ENCODE results near the gene IKBKE. TPM values are rescaled to one million over a fixed set of nuclear protein-coding genes. Genes with fewer than 3 reads are reported as not detected.
A peak's percentile ranks its signal among the peaks of the same experiment; 100 is the strongest.

Gene IKBKE
- total RNA-seq, 1 experiment from 2014 or later, result 12.7 TPM

DNA sequence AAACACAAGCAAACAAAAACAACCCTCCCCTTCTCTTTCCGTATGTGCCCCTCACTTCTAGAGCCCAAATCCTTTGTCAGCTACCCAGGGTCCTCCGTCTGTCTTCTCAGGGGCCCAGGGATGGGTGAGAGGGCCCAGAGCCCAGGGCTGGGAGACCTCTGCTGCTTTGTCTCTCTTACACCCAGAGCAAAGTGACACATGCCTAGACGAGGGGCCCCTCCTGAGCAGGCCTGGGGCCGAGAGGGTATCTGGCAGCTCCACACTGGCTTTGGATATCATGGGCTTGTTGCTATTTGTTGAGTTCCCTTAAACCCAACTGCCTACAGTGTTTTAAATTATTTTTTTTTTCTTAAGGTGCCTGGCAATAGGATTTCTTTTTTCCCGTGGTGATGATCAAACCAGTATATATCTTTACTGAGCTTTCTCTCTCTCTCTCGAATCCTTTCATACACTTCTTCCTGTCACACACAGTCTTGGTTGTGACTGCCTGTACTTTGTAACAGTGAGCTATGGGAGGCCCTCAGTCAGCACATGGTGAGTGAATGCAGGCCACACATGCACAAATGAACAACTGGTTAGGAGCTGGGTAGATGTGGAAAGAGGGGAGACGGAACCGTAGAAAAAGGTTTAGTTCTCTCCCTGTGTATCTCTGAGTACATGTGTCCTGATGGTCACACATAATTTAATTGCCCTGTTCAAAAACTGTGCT lies 51.6 kb downstream of the IKBKE start:
- in situ Hi-C loops (cut with HindIII; ENCODE audit: low sequenced_read_pairs), result no loop called here
- no peak for DNase-seq (ENCODE audit: low spot score)

GRCh38 chr1:206524739-206525364 lies 54.6 kb downstream of the IKBKE start:
- in situ Hi-C loops (cut with HindIII; ENCODE audit: low sequenced_read_pairs), result no loop called here
- no peak for DNase-seq (ENCODE audit: low spot score)

DNA sequence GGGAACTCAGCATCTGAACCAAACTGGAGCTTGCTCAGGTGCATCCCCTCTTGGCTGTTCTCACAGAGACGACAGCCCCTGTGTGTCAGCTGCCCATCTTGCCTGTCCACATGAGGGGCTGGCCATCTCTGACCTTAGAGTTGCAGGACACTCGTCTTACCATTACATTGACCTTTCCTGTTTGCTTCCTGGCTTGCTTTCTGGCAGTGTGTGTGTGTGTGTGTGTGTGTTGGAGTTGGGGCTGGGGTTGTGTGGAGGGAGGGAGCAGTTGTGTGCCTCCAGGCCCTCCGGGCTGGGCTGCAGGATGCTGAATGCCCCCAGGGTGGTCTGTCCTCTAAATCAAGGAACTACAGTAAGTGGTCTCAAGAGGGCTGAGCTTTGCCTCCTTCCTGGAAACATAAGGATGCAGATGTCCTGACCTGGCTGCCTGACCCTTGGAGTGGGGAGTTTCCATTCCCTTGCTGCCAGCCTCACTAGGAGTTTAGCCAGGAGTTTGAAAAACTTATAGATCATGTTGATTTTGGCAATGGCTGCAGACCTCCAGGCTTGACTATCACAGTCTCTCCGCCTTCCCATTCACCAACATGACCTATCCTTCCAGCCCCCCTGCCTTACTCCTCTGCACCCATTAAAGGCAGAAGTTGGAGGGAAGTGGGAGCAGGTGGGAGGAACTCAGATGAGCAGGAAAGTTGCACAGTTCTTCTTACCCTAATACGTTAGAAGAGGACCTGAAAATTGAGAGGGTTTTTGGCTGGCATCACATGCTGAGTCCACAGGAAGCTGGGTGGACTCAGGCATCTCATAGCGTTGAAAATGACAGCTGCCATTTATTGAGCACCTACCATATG lies 56.0 kb downstream of the IKBKE start:
- DNase-seq (ENCODE audit: low spot score), result no peak
- in situ Hi-C loops (cut with HindIII; ENCODE audit: low sequenced_read_pairs), result no loop called here

GRCh38 chr1:206529425-206529824 lies 59.1 kb downstream of the IKBKE start:
- in situ Hi-C loops (cut with HindIII; ENCODE audit: low sequenced_read_pairs), result no loop called here
- DNase-seq (ENCODE audit: low spot score), result no peak

- in situ Hi-C loops (cut with HindIII; ENCODE audit: low sequenced_read_pairs), result no loop called here
Observed at GRCh38 chr1:206532368-206532767, 62.1 kb downstream of the IKBKE start.

GRCh38 chr1:206534552-206534951 lies 64.3 kb downstream of the IKBKE start:
- in situ Hi-C loops (cut with HindIII; ENCODE audit: low sequenced_read_pairs), result no loop called here
- no peak for DNase-seq (ENCODE audit: low spot score)

More at GRCh38 chr1:206532368-206532767, 62.1 kb downstream of the IKBKE start:
- DNase-seq (ENCODE audit: low spot score), result no peak

- in situ Hi-C loops (cut with HindIII; ENCODE audit: low sequenced_read_pairs), result no loop called here
Observed at GRCh38 chr1:206535853-206536188, 65.5 kb downstream of the IKBKE start.

GRCh38 chr1:206537141-206537540 lies 66.9 kb downstream of the IKBKE start:
- in situ Hi-C loops (cut with HindIII; ENCODE audit: low sequenced_read_pairs), result no loop called here
- DNase-seq (ENCODE audit: low spot score), result no peak

More at GRCh38 chr1:206535853-206536188, 65.5 kb downstream of the IKBKE start:
- no peak for DNase-seq (ENCODE audit: low spot score)

DNA sequence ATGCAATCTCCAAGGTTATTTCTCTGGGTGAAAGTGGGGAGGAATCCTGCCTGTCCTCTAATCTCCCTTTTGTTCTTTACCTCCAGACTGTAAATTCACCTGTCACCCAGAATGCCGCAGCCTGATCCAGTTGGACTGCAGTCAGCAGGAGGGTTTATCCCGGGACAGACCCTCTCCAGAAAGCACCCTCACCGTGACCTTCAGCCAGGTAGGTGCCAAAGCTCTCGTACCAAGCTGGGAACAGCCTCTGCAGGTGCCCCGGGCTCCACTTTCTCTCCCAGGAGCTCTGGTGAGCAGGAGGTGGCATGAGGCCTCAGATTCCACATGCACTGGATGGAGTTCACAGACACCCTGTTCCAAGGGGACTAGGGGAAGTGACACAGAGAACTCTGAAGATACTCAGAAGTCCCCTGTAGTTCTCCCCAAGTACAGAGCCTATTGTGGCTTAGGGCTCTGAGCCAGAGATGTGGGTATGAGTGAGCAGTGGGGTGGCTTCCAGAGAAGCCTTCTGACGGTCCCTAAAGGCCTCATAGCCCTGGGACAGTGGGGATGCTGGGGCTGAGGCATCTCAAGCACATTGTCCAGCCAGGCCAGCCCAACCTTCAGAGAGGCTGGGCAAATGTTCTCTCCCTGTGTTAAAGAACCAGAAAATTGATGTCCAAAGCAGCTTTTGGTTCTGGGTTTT lies 68.0 kb downstream of the IKBKE start:
- DNase-seq (ENCODE audit: low spot score), result no peak
- in situ Hi-C loops (cut with HindIII; ENCODE audit: low sequenced_read_pairs), result no loop called here

GRCh38 chr1:206538901-206539640 lies 68.8 kb downstream of the IKBKE start:
- no peak for DNase-seq (ENCODE audit: low spot score)
- in situ Hi-C loops (cut with HindIII; ENCODE audit: low sequenced_read_pairs), result no loop called here

GRCh38 chr1:206540044-206540780 lies 69.9 kb downstream of the IKBKE start:
- peak; percentile 62 for DNase-seq (ENCODE audit: low spot score)
- in situ Hi-C loops (cut with HindIII; ENCODE audit: low sequenced_read_pairs), result no loop called here

GRCh38 chr1:206541236-206541833 lies 71.1 kb downstream of the IKBKE start:
- in situ Hi-C loops (cut with HindIII; ENCODE audit: low sequenced_read_pairs), result no loop called here
- no peak for DNase-seq (ENCODE audit: low spot score)

DNA sequence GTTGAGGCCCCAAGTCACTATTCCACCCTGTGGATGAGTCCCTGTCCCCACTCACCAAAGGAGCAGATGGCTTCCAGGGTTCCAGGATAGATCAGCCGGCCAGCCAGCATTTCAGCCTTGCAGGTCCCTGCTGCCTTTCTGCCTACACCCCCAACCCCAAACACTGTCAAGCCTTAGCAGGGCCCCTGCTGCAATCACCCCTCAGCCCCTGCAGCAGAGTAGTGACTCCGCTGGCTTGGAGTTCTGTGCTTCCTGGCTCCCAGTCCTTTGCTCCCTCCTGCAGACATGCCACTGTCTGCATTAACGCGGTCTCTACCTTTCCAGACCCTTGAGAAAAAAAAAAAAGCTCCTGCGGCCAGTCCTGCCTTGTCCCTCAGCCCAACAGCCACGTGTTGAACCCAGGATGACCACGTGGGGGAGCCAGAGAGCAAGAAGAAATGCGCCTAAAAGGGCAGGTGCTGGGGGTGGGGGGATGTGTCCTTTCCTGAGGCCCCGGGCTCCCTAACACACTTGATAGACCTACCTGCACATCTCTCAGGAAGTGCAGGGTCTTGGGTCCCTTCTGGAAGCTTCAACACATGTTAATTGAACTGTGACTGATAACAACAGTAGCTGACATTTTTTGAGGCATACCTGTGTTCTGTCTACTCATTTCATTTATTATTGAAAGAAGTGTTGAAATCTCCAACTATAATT lies 74.4 kb downstream of the IKBKE start:
- peak; percentile 67 for DNase-seq (ENCODE audit: low spot score)
- in situ Hi-C loops (cut with HindIII; ENCODE audit: low sequenced_read_pairs), result no loop called here

DNA sequence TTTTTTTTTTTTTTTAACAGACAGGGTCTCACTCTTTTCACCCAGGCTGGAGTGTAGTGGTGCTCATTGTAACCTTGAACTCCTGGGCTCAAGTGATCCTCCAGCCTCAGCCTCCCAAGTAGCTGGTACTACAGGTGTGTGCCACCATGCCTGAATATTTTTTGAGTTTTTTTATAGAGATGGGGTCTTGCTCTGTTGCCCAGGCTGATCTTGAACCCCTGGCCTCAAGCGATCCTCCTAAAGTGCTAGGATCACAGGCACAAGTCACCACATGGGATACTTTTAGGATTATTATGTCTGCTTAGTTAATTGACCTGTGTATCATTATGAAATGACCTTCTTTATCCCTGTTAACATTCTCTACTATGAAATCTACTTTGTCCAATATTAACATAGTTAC lies 75.1 kb downstream of the IKBKE start:
- in situ Hi-C loops (cut with HindIII; ENCODE audit: low sequenced_read_pairs), result no loop called here

More for the DNA sequence above, 75.1 kb downstream of the IKBKE start:
- no peak for DNase-seq (ENCODE audit: low spot score)
